K562 (cell line): ENCODE data around the gene TRIM65. TPM values are rescaled to one million over a fixed set of nuclear protein-coding genes. Genes with fewer than 3 reads are reported as not detected.

ENCODE experiments used
- ARHGAP35 ChIP-seq: fragments of 450-650 bp; IDR thresholded peaks from 2 replicates; pipeline ENCODE4 v1.6.1; 2018; ENCODE audit not compliant: partially characterized antibody
- ARID2 ChIP-seq: fragments of 450-650 bp; IDR thresholded peaks from 2 replicates; pipeline ENCODE4 v1.6.1; 2017; ENCODE audit warnings: antibody characterized with exemption, mild to moderate bottlenecking
- CBX8 ChIP-seq: fragments of 200-600 bp; sonication (generic); IDR thresholded peaks from 2 replicates; pipeline ENCODE4 v1.6.1; 2012; ENCODE audit warnings: borderline replicate concordance, mixed run types, low read depth, mild to moderate bottlenecking, moderate library complexity, mixed read lengths, low read length, control low read depth, inconsistent platforms; ENCODE audit not compliant: poor library complexity, severe bottlenecking; ENCODE audit errors: extremely low read depth
- EP400 ChIP-seq: fragments of 450-650 bp; IDR thresholded peaks from 2 replicates; pipeline ENCODE4 v1.6.1; 2017; ENCODE audit warnings: antibody characterized with exemption, mild to moderate bottlenecking, moderate library complexity
- GATAD2A ChIP-seq: fragments of 450-650 bp; IDR thresholded peaks from 2 replicates; pipeline ENCODE4 v1.6.1; 2017
- GATAD2B ChIP-seq: fragments of 450-650 bp; IDR thresholded peaks from 2 replicates; pipeline ENCODE4 v1.6.1; 2017; ENCODE audit warnings: mild to moderate bottlenecking, borderline replicate concordance
- HMG20A ChIP-seq: fragments of 450-650 bp; formaldehyde crosslinking; conservative IDR thresholded peaks from 2 replicates; pipeline ENCODE4 v1.4.0; 2020; ENCODE audit warnings: mild to moderate bottlenecking, mixed read lengths
- KLF6 ChIP-seq: fragments of 250-450 bp; sonication (Bioruptor Pico); IDR thresholded peaks from 2 replicates; pipeline ENCODE4 v1.4.0; 2020; ENCODE audit warnings: mild to moderate bottlenecking, moderate library complexity, borderline replicate concordance
- TBL1XR1 ChIP-seq, 2 experiments: IDR thresholded peaks; 2 replicates each; pipeline ENCODE4 v1.6.1; 2012; ENCODE audit warnings: improper control_type of control experiment in 2 of 2, low read length in 2 of 2, mild to moderate bottlenecking in 1 of 2
- TBP ChIP-seq: optimal IDR thresholded peaks from 2 replicates; pipeline ENCODE3; 2011; ENCODE audit warnings: low read depth, low read length, improper control_type of control experiment
- ZNF384 ChIP-seq: IDR thresholded peaks from 2 replicates; pipeline ENCODE4 v1.6.1; 2012; ENCODE audit warnings: low read depth, low read length, improper control_type of control experiment
- ZNF586 ChIP-seq: fragments of 450-650 bp; formaldehyde crosslinking; conservative IDR thresholded peaks from 2 replicates; pipeline ENCODE4 v1.4.0; 2020; ENCODE audit warnings: mild to moderate bottlenecking, moderate library complexity
- polyA plus RNA-seq, 8 experiments: library from polyadenylated mRNA; depleted of rRNA in 4 of 8; stranded (reverse) in 5 of 8; unstranded in 3 of 8; fragments of >200 nt; fragmentation: Nextera tagmentation in 2 of 8; fragmentation: Illumina TruSeq in 1 of 8; extraction: Ambion mirVana in 2 of 8; extraction: Trizol in 1 of 8; gene quantifications; 2 replicates each; pipeline versions ENCODE4 v1.2.1 to v1.2.3, GENCODE V29; 2011 to 2014; ENCODE audit warnings: inconsistent platforms in 1 of 8, missing spikeins in 1 of 8
- total RNA-seq, 7 experiments: library from RNA; depleted of rRNA in 6 of 7; stranded (reverse); fragments of >200 nt in 6 of 7; fragmentation: Illumina TruSeq in 2 of 7; extraction: Trizol in 2 of 7; gene quantifications; 2 replicates each; pipeline versions ENCODE4 v1.2.1 to v1.2.3, GENCODE V29; 2011 to 2021; ENCODE audit warnings: low replicate concordance in 1 of 7
- TF ChIP-seq, protein P1 (sequence below): sonication (generic); formaldehyde crosslinking; IDR thresholded peaks from 2 replicates; pipeline ENCODE4 v1.8.1; 2023; ENCODE audit warnings: mild to moderate bottlenecking, missing genetic modification reagents, moderate library complexity
- TF ChIP-seq, protein P2 (sequence below): fragments of 450-650 bp; IDR thresholded peaks from 2 replicates; pipeline ENCODE4 v1.6.1; 2017; ENCODE audit warnings: antibody characterized with exemption, mild to moderate bottlenecking
- TF ChIP-seq, protein P3 (sequence below): sonication (generic); formaldehyde crosslinking; IDR thresholded peaks from 2 replicates; pipeline ENCODE4 v1.8.0; 2022; ENCODE audit warnings: mild to moderate bottlenecking, missing genetic modification reagents
- TF ChIP-seq, protein P4 (sequence below): sonication (generic); formaldehyde crosslinking; IDR thresholded peaks from 2 replicates; pipeline ENCODE4 v1.8.0; 2023; ENCODE audit warnings: mild to moderate bottlenecking, missing genetic modification reagents
- TF ChIP-seq, protein P5 (sequence below): sonication (generic); formaldehyde crosslinking; IDR thresholded peaks from 2 replicates; pipeline ENCODE4 v1.9.0; 2022; ENCODE audit warnings: mild to moderate bottlenecking, missing genetic modification reagents

Gene TRIM65
- total and polyA plus RNA-seq, 9 of the 15 experiments (the other 6 are each of a cell fraction or from before 2014, with no cell fraction given) = 2.8 to 45.7 (median 22.9) TPM

DNA sequence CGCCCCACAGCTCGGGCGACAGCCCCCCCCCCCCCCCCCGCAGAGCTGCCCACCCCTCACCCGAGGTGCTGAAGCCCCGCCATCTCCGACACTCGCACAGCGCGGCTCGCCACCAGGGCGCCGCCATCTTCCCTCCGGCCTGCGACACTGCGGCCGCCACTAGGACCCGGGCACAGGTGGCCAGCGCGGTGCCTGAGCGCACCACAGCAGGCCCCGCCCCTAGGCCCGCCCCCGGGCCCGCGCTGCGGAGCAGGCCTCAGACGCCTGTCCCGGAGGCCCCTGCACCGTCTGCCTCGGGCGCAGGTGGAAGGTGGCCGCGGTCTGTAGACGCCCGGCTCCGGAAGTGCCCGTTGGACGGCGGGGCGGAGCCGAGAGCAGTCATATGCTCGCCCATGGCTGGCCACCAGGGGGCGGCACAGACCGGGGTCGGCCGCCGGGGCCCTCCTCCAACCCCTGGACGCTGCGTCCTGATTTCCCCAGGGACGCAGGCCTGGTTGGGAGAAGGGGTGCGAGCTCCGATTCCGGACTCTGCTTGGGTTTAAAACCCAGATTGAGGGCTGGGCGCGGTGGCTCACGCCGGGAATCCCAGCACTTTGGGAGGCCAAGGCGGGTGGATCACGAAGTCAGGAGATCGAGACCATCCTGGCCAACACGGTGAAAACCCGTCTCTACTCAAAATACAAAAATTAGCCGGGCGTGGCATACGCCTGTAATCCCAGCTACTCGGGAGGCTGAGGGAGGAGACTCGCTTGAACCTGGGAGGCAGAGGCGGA lies 8.2 kb upstream of the TRIM65 start, which contains the start of gene MRPL38 (continued):
- TF ChIP-seq, protein P1, sequence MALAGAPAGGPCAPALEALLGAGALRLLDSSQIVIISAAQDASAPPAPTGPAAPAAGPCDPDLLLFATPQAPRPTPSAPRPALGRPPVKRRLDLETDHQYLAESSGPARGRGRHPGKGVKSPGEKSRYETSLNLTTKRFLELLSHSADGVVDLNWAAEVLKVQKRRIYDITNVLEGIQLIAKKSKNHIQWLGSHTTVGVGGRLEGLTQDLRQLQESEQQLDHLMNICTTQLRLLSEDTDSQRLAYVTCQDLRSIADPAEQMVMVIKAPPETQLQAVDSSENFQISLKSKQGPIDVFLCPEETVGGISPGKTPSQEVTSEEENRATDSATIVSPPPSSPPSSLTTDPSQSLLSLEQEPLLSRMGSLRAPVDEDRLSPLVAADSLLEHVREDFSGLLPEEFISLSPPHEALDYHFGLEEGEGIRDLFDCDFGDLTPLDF = peak; percentile 72; the same call in 1 of the 2 replicates
- TF ChIP-seq, protein P2, sequence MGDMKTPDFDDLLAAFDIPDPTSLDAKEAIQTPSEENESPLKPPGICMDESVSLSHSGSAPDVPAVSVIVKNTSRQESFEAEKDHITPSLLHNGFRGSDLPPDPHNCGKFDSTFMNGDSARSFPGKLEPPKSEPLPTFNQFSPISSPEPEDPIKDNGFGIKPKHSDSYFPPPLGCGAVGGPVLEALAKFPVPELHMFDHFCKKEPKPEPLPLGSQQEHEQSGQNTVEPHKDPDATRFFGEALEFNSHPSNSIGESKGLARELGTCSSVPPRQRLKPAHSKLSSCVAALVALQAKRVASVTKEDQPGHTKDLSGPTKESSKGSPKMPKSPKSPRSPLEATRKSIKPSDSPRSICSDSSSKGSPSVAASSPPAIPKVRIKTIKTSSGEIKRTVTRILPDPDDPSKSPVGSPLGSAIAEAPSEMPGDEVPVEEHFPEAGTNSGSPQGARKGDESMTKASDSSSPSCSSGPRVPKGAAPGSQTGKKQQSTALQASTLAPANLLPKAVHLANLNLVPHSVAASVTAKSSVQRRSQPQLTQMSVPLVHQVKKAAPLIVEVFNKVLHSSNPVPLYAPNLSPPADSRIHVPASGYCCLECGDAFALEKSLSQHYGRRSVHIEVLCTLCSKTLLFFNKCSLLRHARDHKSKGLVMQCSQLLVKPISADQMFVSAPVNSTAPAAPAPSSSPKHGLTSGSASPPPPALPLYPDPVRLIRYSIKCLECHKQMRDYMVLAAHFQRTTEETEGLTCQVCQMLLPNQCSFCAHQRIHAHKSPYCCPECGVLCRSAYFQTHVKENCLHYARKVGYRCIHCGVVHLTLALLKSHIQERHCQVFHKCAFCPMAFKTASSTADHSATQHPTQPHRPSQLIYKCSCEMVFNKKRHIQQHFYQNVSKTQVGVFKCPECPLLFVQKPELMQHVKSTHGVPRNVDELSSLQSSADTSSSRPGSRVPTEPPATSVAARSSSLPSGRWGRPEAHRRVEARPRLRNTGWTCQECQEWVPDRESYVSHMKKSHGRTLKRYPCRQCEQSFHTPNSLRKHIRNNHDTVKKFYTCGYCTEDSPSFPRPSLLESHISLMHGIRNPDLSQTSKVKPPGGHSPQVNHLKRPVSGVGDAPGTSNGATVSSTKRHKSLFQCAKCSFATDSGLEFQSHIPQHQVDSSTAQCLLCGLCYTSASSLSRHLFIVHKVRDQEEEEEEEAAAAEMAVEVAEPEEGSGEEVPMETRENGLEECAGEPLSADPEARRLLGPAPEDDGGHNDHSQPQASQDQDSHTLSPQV = peak; percentile 60
- TF ChIP-seq ZNF586 (CRISPR knock-in tag) = no peak
- TF ChIP-seq GATAD2B = peak; percentile 75; the same call in 1 of the 2 replicates
- peak; percentile 79 for TF ChIP-seq EP400
- TF ChIP-seq, protein P3, sequence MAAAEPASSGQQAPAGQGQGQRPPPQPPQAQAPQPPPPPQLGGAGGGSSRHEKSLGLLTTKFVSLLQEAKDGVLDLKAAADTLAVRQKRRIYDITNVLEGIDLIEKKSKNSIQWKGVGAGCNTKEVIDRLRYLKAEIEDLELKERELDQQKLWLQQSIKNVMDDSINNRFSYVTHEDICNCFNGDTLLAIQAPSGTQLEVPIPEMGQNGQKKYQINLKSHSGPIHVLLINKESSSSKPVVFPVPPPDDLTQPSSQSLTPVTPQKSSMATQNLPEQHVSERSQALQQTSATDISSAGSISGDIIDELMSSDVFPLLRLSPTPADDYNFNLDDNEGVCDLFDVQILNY = peak; percentile 64; the same call in 1 of the 2 replicates
- TF ChIP-seq, protein P4, sequence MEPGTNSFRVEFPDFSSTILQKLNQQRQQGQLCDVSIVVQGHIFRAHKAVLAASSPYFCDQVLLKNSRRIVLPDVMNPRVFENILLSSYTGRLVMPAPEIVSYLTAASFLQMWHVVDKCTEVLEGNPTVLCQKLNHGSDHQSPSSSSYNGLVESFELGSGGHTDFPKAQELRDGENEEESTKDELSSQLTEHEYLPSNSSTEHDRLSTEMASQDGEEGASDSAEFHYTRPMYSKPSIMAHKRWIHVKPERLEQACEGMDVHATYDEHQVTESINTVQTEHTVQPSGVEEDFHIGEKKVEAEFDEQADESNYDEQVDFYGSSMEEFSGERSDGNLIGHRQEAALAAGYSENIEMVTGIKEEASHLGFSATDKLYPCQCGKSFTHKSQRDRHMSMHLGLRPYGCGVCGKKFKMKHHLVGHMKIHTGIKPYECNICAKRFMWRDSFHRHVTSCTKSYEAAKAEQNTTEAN (CRISPR knock-in tag) = no peak
- TF ChIP-seq ARHGAP35 = no peak
- TF ChIP-seq TBL1XR1 (IDR thresholded peaks at IDR 0.05; ENCODE audit: low read length in 2 of 2) = peak in 1 of 2 experiments; percentile 57; a peak in 1 of 4 replicates
- no peak for TF ChIP-seq CBX8
- peak; percentile 81 for TF ChIP-seq TBP
- TF ChIP-seq HMG20A (CRISPR knock-in tag) = no peak
- peak; percentile 24; the same call in 1 of the 2 replicates for TF ChIP-seq KLF6
- TF ChIP-seq ARID2 = peak; percentile 99
- no peak for TF ChIP-seq GATAD2A
- TF ChIP-seq ZNF384 = no peak; the same call in 1 of the 2 replicates
- TF ChIP-seq, protein P5, sequence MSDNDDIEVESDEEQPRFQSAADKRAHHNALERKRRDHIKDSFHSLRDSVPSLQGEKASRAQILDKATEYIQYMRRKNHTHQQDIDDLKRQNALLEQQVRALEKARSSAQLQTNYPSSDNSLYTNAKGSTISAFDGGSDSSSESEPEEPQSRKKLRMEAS = peak; percentile 86
